GM11168 (cell line): ENCODE results near the gene MBD3L1.

Experiments
- in situ Hi-C: fragments of 300-500 bp; cut with MboI; formaldehyde crosslinking; loops from one replicate; pipeline ENCODE4 v1.12.0; 2022; ENCODE audit warnings: low sequenced_read_pairs; ENCODE audit not compliant: unreplicated experiment

Gene MBD3L1

GRCh38 chr19:8877854-8878705 lies 45.9 kb downstream of the MBD3L1 start:
- in situ Hi-C loops: no loop called here

GRCh38 chr19:8880868-8881488 lies 48.8 kb downstream of the MBD3L1 start:
- in situ Hi-C loops: no loop called here

- in situ Hi-C loops: no loop called here
Observed at GRCh38 chr19:8881512-8881911, 49.3 kb downstream of the MBD3L1 start.

GRCh38 chr19:8884416-8884815 lies 52.2 kb downstream of the MBD3L1 start:
- in situ Hi-C loops: no loop called here

GRCh38 chr19:8887364-8887763 lies 55.2 kb downstream of the MBD3L1 start:
- in situ Hi-C loops: no loop called here

GRCh38 chr19:8890260-8890659 lies 58.1 kb downstream of the MBD3L1 start:
- in situ Hi-C loops: no loop called here
